ENCODE results near the gene TTLL12. TPM values are rescaled to one million over a fixed set of nuclear protein-coding genes. Genes with fewer than 3 reads are reported as not detected.

The TTLL12 gene
- total and polyA plus RNA-seq, 2 experiments from 2014 or later = 46.7 to 147 TPM

- Histone ChIP-seq H2AFZ (peak within 1 kb of the TSS; percentile 97), H3K9me2 (ENCODE audit: insufficient read depth) (no peaks in the 10 kb centered on the region), H3K27ac (ENCODE audit: low read depth) (no peak within 1 kb of the TSS), H4K20me1 (replicated peaks; ENCODE audit: insufficient read depth) (no peaks in the 10 kb centered on the region), H3K79me2 (replicated peaks; ENCODE audit: insufficient read depth) (no peaks in the 10 kb centered on the region), H3K4me2 (peak within 1 kb of the TSS; percentile 86), H3K4me1 (ENCODE audit: insufficient read depth) (no peaks in the 10 kb centered on the region), H3K36me3 (ENCODE audit: insufficient read depth) (no peaks in the 10 kb centered on the region), H3K4me3 (peak within 1 kb of the TSS; percentile 65), H3F3A (replicated peaks; ENCODE audit: low read depth) (no peaks in the 10 kb centered on the region; the same call in 1 of the 2 replicates), H3K27me3 (ENCODE audit: insufficient read depth) (peaks cover 17% of the 10 kb centered on the region)
- DNase-seq (ENCODE audit: low spot score) (peak; percentile 57), ATAC-seq (peak; percentile 69)
- peaks cover 20% of the 10 kb centered on the region for H3K27me3 Mint-ChIP-seq (ENCODE audit: insufficient read depth, low read depth, poor library complexity)
- H3K27ac Mint-ChIP-seq = no peak within 1 kb of the TSS
- no peaks in the 10 kb centered on the region for H3K36me3 Mint-ChIP-seq (ENCODE audit: low read depth)
- H3K4me3 Mint-ChIP-seq = peak within 1 kb of the TSS; percentile 78
- no peaks in the 10 kb centered on the region for H3K9me3 Mint-ChIP-seq
- peaks cover 2% of the 10 kb centered on the region for H3K4me1 Mint-ChIP-seq
- TF ChIP-seq ZNF462 (CRISPR knock-in tag; IDR thresholded peaks at IDR 0.05) (no peak), POLR2AphosphoS5 (IDR thresholded peaks at IDR 0.05; ENCODE audit: low read depth) (peak; percentile 40; the same call in 1 of the 2 replicates)
These were observed 35.5 kb downstream of the TTLL12 start, which contains the start of gene TSPO for GRCh38 chr22:43151251-43152002. TSS of gene TSPO (plus strand) at chr22:43151559. CDS start at chr22:43159239, 7,680 bp downstream.

- Histone ChIP-seq H2AFZ (peak overlapping the region; percentile 97), H3K4me1 (ENCODE audit: insufficient read depth) (no peaks in the 10 kb centered on the region), H4K20me1 (replicated peaks; ENCODE audit: insufficient read depth) (no peaks in the 10 kb centered on the region), H3K79me2 (replicated peaks; ENCODE audit: insufficient read depth) (no peaks in the 10 kb centered on the region), H3K36me3 (ENCODE audit: insufficient read depth) (no peaks in the 10 kb centered on the region), H3F3A (replicated peaks; ENCODE audit: low read depth) (no peaks in the 10 kb centered on the region; the same call in 1 of the 2 replicates), H3K4me2 (peak overlapping the region; percentile 86; the same call in 1 of the 2 replicates), H3K27ac (ENCODE audit: low read depth) (no peak overlapping the region), H3K9me2 (ENCODE audit: insufficient read depth) (no peaks in the 10 kb centered on the region), H3K4me3 (peak overlapping the region; percentile 65), H3K27me3 (ENCODE audit: insufficient read depth) (peaks cover 17% of the 10 kb centered on the region)
- DNase-seq (ENCODE audit: low spot score) (no peak), ATAC-seq (no peak)
- H3K36me3 Mint-ChIP-seq (ENCODE audit: low read depth) = no peaks in the 10 kb centered on the region
- H3K27me3 Mint-ChIP-seq (ENCODE audit: insufficient read depth, low read depth, poor library complexity) = peaks cover 21% of the 10 kb centered on the region
- peak overlapping the region; percentile 78 for H3K4me3 Mint-ChIP-seq
- H3K27ac Mint-ChIP-seq = no peak overlapping the region
- peaks cover 2% of the 10 kb centered on the region for H3K4me1 Mint-ChIP-seq
- H3K9me3 Mint-ChIP-seq = no peaks in the 10 kb centered on the region
- TF ChIP-seq CREB1 (CRISPR knock-in tag; IDR thresholded peaks at IDR 0.05; ENCODE audit: low read depth) (no peak), JUNB (IDR thresholded peaks at IDR 0.05; ENCODE audit: unreplicated experiment) (no peak), ZNF114 (CRISPR knock-in tag; IDR thresholded peaks at IDR 0.05) (no peak)
These were observed 36.2 kb downstream of the TTLL12 start for GRCh38 chr22:43150731-43151206.

Data from GM23338 (cell line).